ENCODE data around the gene HINT2.

HINT2 gene

DNA sequence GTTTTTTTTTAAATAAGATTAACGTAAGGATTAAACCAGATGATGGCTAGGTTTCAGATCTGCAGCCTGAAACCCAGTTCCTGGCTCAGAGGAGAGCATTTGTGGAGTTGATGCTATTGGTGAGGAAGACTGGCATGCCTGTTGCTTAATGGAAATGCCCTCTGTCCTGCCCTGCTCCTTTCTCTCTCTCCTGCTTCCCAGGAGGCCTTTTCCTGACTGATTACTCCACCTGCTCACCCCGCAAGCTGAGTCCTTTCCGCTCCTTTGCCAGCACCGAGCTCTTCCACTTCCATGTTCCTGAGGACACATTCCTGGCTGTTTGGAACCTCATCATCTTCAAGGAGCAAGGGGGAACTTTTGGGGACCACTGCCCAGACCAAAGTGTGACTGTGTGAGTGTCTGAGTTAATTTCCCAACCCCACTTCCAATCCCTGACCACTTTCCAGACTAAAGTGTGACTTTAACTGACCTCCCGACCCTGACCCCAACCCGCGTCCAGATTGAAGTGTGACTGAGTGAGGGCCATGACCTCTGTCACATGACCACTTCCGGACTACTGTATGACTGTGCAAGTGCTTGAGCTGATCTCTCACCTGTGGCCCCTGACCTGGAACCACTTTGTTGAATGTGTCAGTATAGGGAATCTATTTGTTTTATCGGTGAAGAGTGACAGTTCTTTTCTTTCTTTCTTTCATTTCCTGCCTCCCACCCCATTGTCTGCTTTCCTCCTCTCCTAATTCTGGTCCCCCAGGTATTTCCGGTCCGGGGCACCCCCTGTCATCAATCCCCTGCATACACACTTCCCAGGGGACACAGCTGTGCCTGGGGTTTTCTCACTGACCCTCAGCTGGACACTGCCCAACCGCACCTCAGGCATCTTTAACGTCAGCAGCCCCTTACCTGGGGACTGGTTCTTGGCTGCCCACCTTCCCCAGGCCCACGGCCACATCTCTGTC is 19.7 kb upstream of the HINT2 start:
- H3K4me1 ChIP-seq (ENCODE audit: insufficient read depth, low read length) = peaks cover 12% of the 10 kb centered on the region
- peaks cover 17% of the 10 kb centered on the region for H3K36me3 ChIP-seq (ENCODE audit: insufficient read depth, low read length)
- peaks cover 2% of the 10 kb centered on the region for H3K9me3 ChIP-seq (ENCODE audit: low read length)
- no peaks in the 10 kb centered on the region for H3K27me3 ChIP-seq (ENCODE audit: insufficient read depth, low read length)
- H3K4me3 ChIP-seq (ENCODE audit: low read length) = no peak overlapping the region
- H2AFZ ChIP-seq (ENCODE audit: low read depth, low read length) = no peak overlapping the region

DNA sequence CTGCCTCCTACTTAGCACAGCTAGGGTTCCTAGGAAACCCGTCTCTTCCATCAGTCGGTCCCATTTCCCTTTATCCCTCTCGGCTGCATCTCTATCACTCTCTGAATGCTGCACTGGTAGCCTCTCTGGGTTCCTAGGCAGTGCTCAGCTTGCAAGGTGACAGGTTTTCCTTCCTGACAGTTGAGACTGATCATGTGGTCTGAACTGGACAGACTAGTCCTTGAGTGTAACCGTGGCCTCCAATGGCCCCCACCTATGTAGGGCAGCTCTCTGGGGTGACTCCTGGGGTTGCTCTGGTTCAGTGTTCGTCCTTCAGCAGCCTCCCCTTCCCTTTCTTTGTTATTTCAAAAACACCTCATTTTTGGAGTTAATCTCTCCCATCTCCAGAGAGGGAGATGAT is 18.0 kb upstream of the HINT2 start:
- no peak overlapping the region for H2AFZ ChIP-seq (ENCODE audit: low read depth, low read length)
- no peak overlapping the region for H3K4me3 ChIP-seq (ENCODE audit: low read length)
- peaks cover 17% of the 10 kb centered on the region for H3K36me3 ChIP-seq (ENCODE audit: insufficient read depth, low read length)
- H3K4me1 ChIP-seq (ENCODE audit: insufficient read depth, low read length) = peaks cover 18% of the 10 kb centered on the region
- peaks cover 2% of the 10 kb centered on the region for H3K9me3 ChIP-seq (ENCODE audit: low read length)
- no peaks in the 10 kb centered on the region for H3K27me3 ChIP-seq (ENCODE audit: insufficient read depth, low read length)

GRCh38 chr9:35831040-35831439 is 16.2 kb upstream of the HINT2 start:
- Histone ChIP-seq H2AFZ (ENCODE audit: low read depth, low read length) (no peak overlapping the region), H3K4me1 (ENCODE audit: insufficient read depth, low read length) (peaks cover 22% of the 10 kb centered on the region), H3K4me3 (ENCODE audit: low read length) (no peak overlapping the region), H3K9me3 (ENCODE audit: low read length) (no peaks in the 10 kb centered on the region), H3K36me3 (ENCODE audit: insufficient read depth, low read length) (peaks cover 15% of the 10 kb centered on the region), H3K27me3 (ENCODE audit: insufficient read depth, low read length) (no peaks in the 10 kb centered on the region)

DNA sequence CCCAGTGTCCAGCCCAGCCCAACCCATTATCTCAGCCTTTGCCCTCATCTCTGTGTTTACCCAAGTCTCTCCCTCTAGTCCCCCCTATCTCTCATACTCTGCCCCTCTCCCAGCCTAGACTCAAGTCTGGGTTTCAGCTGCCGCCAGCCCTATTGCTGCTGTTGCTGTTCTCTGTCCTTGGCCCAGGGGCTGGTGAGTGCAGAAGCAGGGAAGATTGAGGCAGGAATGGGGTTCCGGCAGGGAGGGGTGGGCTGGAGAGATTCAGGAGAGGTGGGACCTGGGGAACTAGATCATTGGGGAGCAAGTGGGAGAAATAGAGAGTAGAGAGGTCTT is 14.9 kb upstream of the HINT2 start:
- H3K36me3 ChIP-seq (ENCODE audit: insufficient read depth, low read length) = peaks cover 5% of the 10 kb centered on the region
- H3K27me3 ChIP-seq (ENCODE audit: insufficient read depth, low read length) = no peaks in the 10 kb centered on the region
- H3K4me3 ChIP-seq (ENCODE audit: low read length) = peak overlapping the region; percentile 66
- no peak overlapping the region for H2AFZ ChIP-seq (ENCODE audit: low read depth, low read length)
- H3K9me3 ChIP-seq (ENCODE audit: low read length) = no peaks in the 10 kb centered on the region
- peaks cover 23% of the 10 kb centered on the region for H3K4me1 ChIP-seq (ENCODE audit: insufficient read depth, low read length)

DNA sequence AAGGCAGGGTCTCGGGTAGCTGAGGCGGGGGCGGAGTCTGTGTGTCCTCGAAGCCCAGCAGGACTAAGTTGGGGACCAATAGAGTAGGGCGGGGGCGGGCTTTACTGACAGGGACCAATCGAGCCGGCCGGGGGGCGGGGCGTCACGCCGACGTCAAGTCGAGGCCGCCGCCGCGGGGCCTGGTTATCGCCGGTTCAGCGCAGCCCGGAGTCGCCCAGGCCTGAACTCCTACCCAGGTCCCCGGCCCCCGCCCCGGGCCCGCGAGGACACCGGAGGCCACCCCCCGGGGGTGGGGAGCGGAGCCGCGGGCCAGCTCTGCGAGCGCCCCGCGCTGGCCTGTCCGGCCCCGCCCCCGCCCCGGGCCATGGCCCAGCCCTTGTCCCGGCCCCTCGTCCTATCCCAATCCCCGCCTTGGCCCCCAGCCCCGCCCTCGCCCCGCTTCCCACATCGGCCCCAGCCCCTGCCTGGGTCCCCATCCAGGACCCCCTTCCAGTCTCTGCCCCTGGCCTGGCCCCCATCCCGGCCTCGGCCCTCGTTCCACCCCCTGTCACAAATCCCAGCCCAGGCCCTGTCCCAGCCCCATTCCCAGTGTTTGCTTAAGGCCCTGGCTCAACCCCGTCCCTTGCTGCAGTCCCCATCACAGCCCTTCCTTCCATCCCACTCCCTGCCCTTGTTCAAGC is 14.4 kb upstream of the HINT2 start, which contains the start of gene TMEM8B:
TSS of gene TMEM8B (plus strand) at position 145 of the 680 bp plus-strand sequence. CDS start at position 365, 220 bp downstream.
- Histone ChIP-seq H3K27me3 (ENCODE audit: insufficient read depth, low read length) (no peaks in the 10 kb centered on the region), H3K9me3 (ENCODE audit: low read length) (no peaks in the 10 kb centered on the region), H3K4me1 (ENCODE audit: insufficient read depth, low read length) (peaks cover 23% of the 10 kb centered on the region), H3K36me3 (ENCODE audit: insufficient read depth, low read length) (no peaks in the 10 kb centered on the region), H3K4me3 (ENCODE audit: low read length) (peak within 1 kb of the TSS; percentile 66), H2AFZ (ENCODE audit: low read depth, low read length) (peak within 1 kb of the TSS; percentile 74)

DNA sequence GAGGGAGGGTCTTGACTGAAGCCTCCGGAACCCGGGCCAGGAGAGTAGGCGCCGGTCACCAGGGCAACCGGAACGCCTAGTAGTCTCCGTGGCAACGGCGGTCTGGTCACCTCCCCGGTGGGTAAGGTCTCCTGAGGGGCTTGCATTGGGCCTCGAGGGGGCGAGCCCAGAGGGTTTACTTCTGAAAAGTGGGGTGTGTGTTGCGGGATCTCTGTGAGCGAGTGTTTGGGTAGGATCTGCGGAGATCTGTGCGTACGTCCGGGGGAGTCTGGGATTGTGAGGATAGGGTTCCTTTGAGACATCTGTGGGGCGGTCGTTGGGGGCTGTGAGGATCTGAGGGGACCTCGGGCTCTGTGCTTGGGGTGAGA is 13.9 kb upstream of the HINT2 start, which contains the start of gene FAM221B:
TSS of gene FAM221B (minus strand) at position 17 of the 368 bp plus-strand sequence. CDS start 2,571 bp downstream, outside the sequence.
- no peaks in the 10 kb centered on the region for H3K9me3 ChIP-seq (ENCODE audit: low read length)
- peaks cover 23% of the 10 kb centered on the region for H3K4me1 ChIP-seq (ENCODE audit: insufficient read depth, low read length)
- no peaks in the 10 kb centered on the region for H3K36me3 ChIP-seq (ENCODE audit: insufficient read depth, low read length)
- H3K27me3 ChIP-seq (ENCODE audit: insufficient read depth, low read length) = no peaks in the 10 kb centered on the region
- H2AFZ ChIP-seq (ENCODE audit: low read depth, low read length) = peak within 1 kb of the TSS; percentile 74
- H3K4me3 ChIP-seq (ENCODE audit: low read length) = peak within 1 kb of the TSS; percentile 66

DNA sequence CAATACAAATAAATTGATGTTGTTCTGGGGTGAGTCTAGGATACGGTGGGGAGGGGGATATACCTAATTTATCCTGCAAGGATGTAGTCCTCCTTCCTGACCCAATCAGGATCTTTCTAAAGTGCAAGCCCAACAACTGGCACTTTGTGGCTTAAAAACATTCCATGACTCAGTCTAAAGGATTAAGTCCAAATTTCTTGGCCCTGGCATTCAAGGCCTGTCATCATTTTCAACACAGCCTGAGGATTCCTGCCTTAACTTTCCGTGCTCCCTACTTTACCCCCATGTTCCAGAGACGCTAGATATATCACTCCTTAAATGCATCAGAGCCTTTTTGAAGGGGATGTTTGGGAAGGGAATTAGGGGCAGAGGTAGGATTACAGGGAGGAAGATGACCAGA is 12.6 kb upstream of the HINT2 start:
- Histone ChIP-seq H3K4me3 (ENCODE audit: low read length) (no peak overlapping the region), H2AFZ (ENCODE audit: low read depth, low read length) (no peak overlapping the region), H3K9me3 (ENCODE audit: low read length) (no peaks in the 10 kb centered on the region), H3K36me3 (ENCODE audit: insufficient read depth, low read length) (no peaks in the 10 kb centered on the region), H3K27me3 (ENCODE audit: insufficient read depth, low read length) (no peaks in the 10 kb centered on the region), H3K4me1 (ENCODE audit: insufficient read depth, low read length) (peaks cover 23% of the 10 kb centered on the region)

- Histone ChIP-seq H3K36me3 (ENCODE audit: insufficient read depth, low read length) (no peaks in the 10 kb centered on the region), H3K4me1 (ENCODE audit: insufficient read depth, low read length) (peaks cover 23% of the 10 kb centered on the region), H3K27me3 (ENCODE audit: insufficient read depth, low read length) (no peaks in the 10 kb centered on the region), H3K9me3 (ENCODE audit: low read length) (no peaks in the 10 kb centered on the region), H2AFZ (ENCODE audit: low read depth, low read length) (no peak overlapping the region), H3K4me3 (ENCODE audit: low read length) (no peak overlapping the region)
These were observed 11.3 kb upstream of the HINT2 start for GRCh38 chr9:35826071-35826701.

- no peaks in the 10 kb centered on the region for H3K36me3 ChIP-seq (ENCODE audit: insufficient read depth, low read length)
- no peaks in the 10 kb centered on the region for H3K27me3 ChIP-seq (ENCODE audit: insufficient read depth, low read length)
- H2AFZ ChIP-seq (ENCODE audit: low read depth, low read length) = no peak overlapping the region
- peaks cover 5% of the 10 kb centered on the region for H3K4me1 ChIP-seq (ENCODE audit: insufficient read depth, low read length)
- no peaks in the 10 kb centered on the region for H3K9me3 ChIP-seq (ENCODE audit: low read length)
- H3K4me3 ChIP-seq (ENCODE audit: low read length) = no peak overlapping the region
These were observed 8.1 kb upstream of the HINT2 start for GRCh38 chr9:35822926-35823325.

DNA sequence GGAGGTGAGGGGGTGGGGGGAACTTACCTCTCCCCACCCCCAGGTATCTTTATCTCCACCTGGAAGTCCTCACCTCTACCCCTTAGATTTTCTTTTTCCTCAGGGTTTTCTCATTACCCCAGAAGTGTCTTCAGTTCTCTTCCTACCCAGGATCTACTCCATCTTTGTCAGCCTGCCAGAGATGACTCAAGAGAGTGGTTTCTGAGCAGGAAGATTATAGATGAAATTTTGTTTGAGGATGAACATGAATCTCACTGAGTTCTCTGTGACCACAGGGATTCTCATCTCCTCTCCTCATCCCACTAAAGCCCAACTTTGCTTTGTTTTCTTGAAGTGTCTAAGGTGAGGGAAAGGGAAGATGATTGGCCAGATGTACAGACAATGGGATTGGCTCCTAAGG is 5.2 kb upstream of the HINT2 start:
- Histone ChIP-seq H2AFZ (ENCODE audit: low read depth, low read length) (no peak overlapping the region), H3K4me3 (ENCODE audit: low read length) (no peak overlapping the region), H3K27me3 (ENCODE audit: insufficient read depth, low read length) (no peaks in the 10 kb centered on the region), H3K36me3 (ENCODE audit: insufficient read depth, low read length) (no peaks in the 10 kb centered on the region), H3K9me3 (ENCODE audit: low read length) (no peaks in the 10 kb centered on the region), H3K4me1 (ENCODE audit: insufficient read depth, low read length) (no peaks in the 10 kb centered on the region)

DNA sequence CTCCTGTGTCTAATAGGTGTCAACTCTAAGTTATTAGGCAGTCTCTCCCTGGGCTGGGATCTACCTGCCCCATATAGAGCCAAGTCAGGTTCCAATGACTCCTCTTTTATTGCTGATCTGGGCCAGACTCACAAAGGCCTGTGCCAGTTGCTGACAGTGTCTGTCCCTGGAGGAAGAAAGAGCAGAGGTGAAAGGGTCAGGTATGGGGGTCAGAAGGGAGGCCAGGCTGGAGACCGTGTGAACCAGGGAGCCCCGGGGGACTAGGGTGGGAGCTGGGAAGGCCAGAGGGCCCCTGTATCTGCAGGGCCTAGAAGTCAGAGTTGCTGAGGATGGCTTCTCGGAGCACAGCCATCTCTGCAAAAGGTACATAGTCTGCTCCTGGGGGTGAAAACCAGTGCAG is 3.5 kb upstream of the HINT2 start:
- no peaks in the 10 kb centered on the region for H3K36me3 ChIP-seq (ENCODE audit: insufficient read depth, low read length)
- H3K4me3 ChIP-seq (ENCODE audit: low read length) = no peak overlapping the region
- no peaks in the 10 kb centered on the region for H3K27me3 ChIP-seq (ENCODE audit: insufficient read depth, low read length)
- H2AFZ ChIP-seq (ENCODE audit: low read depth, low read length) = no peak overlapping the region
- H3K9me3 ChIP-seq (ENCODE audit: low read length) = no peaks in the 10 kb centered on the region
- H3K4me1 ChIP-seq (ENCODE audit: insufficient read depth, low read length) = peaks cover 11% of the 10 kb centered on the region

DNA sequence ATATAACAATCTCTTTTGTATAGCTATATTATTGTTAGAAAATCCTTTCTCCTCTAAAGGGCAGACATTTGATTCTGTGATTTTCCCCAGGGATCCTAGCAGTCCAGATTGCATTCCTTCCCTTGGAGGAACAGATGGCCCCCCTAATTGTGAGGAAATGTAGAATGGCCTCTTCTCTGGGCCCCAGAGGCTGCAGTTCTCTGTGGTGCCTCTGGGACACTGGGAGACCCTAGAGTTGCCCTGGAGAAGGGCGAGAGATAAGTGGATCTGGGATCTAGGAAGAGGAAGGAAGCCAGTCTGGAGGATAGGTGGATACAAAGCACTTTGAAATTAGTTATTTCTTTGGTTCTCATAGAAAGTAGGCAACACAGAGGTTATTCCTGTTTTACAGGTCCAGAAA is 1.9 kb upstream of the HINT2 start:
- H2AFZ ChIP-seq (ENCODE audit: low read depth, low read length) = no peak overlapping the region
- H3K4me1 ChIP-seq (ENCODE audit: insufficient read depth, low read length) = peaks cover 16% of the 10 kb centered on the region
- no peaks in the 10 kb centered on the region for H3K36me3 ChIP-seq (ENCODE audit: insufficient read depth, low read length)
- H3K4me3 ChIP-seq (ENCODE audit: low read length) = no peak overlapping the region
- no peaks in the 10 kb centered on the region for H3K27me3 ChIP-seq (ENCODE audit: insufficient read depth, low read length)
- H3K9me3 ChIP-seq (ENCODE audit: low read length) = no peaks in the 10 kb centered on the region
